Parathyroid adenoma (tissue), 2 donors: Measurements from ENCODE around the gene ALG10B.
"Not testable (repeated sequence)": the region's sequence is repeated elsewhere in the genome, so short reads cannot be mapped to it uniquely, and the experiment has no call there.

Experiments used
- H2AFZ ChIP-seq: fragments of 300-600 bp; sonication (generic); one replicate; pipeline ENCODE4 v1.7.0; 2017; ENCODE audit warnings: antibody characterized with exemption, mild to moderate bottlenecking
- H3K27ac ChIP-seq: fragments of 300-600 bp; sonication (generic); one replicate; pipeline ENCODE4 v1.7.0; 2017
- H3K27me3 ChIP-seq: fragments of 300-600 bp; sonication (generic); one replicate; pipeline ENCODE4 v1.7.0; 2017; ENCODE audit warnings: low read length; ENCODE audit not compliant: control insufficient read depth, insufficient read depth
- H3K36me3 ChIP-seq: fragments of 300-600 bp; sonication (generic); one replicate; pipeline ENCODE4 v1.7.0; 2017; ENCODE audit warnings: low read length; ENCODE audit not compliant: control insufficient read depth, insufficient read depth
- H3K4me1 ChIP-seq: fragments of 300-600 bp; sonication (generic); one replicate; pipeline ENCODE4 v1.7.0; 2017; ENCODE audit warnings: control low read depth
- H3K4me2 ChIP-seq: fragments of 300-600 bp; sonication (generic); one replicate; pipeline ENCODE4 v1.7.0; 2017; ENCODE audit warnings: low read length
- H3K4me3 ChIP-seq: fragments of 300-600 bp; sonication (generic); one replicate; pipeline ENCODE4 v1.7.0; 2017; ENCODE audit warnings: low read depth, low read length
- H3K79me2 ChIP-seq: fragments of 300-600 bp; sonication (generic); one replicate; pipeline ENCODE4 v1.7.0; 2017; ENCODE audit warnings: control low read depth
- H3K9ac ChIP-seq: fragments of 300-600 bp; sonication (generic); one replicate; pipeline ENCODE4 v1.7.0; 2017; ENCODE audit warnings: mild to moderate bottlenecking
- H3K9me3 ChIP-seq: fragments of 300-600 bp; sonication (generic); one replicate; pipeline ENCODE4 v1.7.0; 2017; ENCODE audit warnings: low read length; ENCODE audit not compliant: control insufficient read depth
- TF ChIP-seq, protein P1 (sequence below): fragments of 300-600 bp; sonication (generic); IDR thresholded peaks from one replicate; pipeline ENCODE4 v1.7.0; 2017; ENCODE audit warnings: antibody characterized with exemption, mild to moderate bottlenecking
- donor health status: primary hyperparathyroidism.

The ALG10B gene

DNA sequence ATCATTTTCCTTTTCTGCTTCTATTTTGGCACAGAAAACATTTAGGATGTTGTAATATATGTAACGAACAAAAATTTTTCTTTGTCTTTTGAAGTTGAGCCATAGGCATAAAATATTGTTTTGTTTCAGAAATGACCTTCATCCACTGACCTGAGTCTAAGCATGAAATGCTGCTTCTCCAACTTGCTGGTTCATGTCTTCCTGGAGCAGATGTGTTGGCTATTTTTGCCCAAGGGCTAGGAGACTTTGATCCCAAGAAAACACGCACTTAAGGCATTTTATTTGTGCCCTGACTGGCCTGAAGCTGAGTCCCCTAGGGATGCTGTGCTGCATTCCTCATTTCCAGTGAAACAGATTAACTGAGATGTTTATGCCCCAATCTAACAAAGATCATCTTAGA is 27.2 kb upstream of the ALG10B start:
- no peak overlapping the region for H3K27ac ChIP-seq
- H3K4me1 ChIP-seq, result no peaks in the 10 kb centered on the region
- H3K36me3 ChIP-seq, result no peaks in the 10 kb centered on the region
- H3K9ac ChIP-seq, result no peak overlapping the region
- no peak overlapping the region for H3K4me3 ChIP-seq
- TF ChIP-seq, protein P1, sequence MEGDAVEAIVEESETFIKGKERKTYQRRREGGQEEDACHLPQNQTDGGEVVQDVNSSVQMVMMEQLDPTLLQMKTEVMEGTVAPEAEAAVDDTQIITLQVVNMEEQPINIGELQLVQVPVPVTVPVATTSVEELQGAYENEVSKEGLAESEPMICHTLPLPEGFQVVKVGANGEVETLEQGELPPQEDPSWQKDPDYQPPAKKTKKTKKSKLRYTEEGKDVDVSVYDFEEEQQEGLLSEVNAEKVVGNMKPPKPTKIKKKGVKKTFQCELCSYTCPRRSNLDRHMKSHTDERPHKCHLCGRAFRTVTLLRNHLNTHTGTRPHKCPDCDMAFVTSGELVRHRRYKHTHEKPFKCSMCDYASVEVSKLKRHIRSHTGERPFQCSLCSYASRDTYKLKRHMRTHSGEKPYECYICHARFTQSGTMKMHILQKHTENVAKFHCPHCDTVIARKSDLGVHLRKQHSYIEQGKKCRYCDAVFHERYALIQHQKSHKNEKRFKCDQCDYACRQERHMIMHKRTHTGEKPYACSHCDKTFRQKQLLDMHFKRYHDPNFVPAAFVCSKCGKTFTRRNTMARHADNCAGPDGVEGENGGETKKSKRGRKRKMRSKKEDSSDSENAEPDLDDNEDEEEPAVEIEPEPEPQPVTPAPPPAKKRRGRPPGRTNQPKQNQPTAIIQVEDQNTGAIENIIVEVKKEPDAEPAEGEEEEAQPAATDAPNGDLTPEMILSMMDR, result no peak
- no peak overlapping the region for H3K4me2 ChIP-seq
- H3K27me3 ChIP-seq, result no peaks in the 10 kb centered on the region
- H3K79me2 ChIP-seq, result no peaks in the 10 kb centered on the region
- H2AFZ ChIP-seq, result no peak overlapping the region
- H3K9me3 ChIP-seq, result no peaks in the 10 kb centered on the region

DNA sequence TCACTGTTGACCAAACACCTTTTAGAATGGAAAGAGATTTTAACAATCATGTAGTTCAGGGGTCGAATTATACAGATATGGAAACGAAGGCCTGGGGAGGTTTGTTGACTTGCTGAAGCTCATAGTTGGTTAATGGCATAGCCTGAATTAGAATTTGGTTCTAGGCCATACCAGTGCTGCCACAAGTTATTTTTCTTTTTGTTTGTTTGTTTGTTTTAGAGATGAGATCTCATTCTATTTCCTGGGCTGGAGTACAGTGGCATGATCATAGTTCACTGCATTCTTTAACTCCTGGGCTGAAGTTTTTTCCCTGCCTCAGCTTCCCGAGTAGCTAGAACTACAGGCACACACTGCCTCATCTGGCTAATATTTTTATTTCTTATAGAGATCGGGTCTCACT is 25.4 kb upstream of the ALG10B start:
- Histone ChIP-seq H3K4me1 (no peaks in the 10 kb centered on the region), H3K4me2 (no peak overlapping the region), H3K4me3 (no peak overlapping the region), H3K27me3 (no peaks in the 10 kb centered on the region), H2AFZ (no peak overlapping the region), H3K27ac (no peak overlapping the region), H3K79me2 (no peaks in the 10 kb centered on the region), H3K9me3 (no peaks in the 10 kb centered on the region), H3K9ac (no peak overlapping the region), H3K36me3 (no peaks in the 10 kb centered on the region)
- TF ChIP-seq, protein P1, result no peak

DNA sequence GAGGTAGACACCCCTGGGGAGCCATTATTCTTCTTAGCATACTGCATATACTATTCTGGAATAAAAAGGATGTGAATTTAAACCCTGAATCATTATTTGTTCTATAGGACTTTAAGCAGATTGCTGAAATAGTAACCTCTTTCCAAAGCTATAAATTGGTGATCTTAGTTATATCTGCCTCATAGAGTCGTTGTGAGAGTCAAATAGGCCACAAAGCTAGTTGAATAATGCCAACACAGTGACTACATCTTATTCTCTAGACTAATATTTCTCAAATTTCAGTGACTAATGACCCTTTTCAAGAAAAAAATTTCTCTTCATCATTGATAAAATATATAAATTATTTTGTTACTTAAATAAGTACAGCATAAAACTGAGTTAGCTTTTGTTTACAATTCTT is 13.6 kb upstream of the ALG10B start:
- H3K36me3 ChIP-seq, H3K4me2 ChIP-seq, H3K9me3 ChIP-seq, H3K4me3 ChIP-seq, H3K27ac ChIP-seq, H3K4me1 ChIP-seq, H3K9ac ChIP-seq, H3K27me3 ChIP-seq, H2AFZ ChIP-seq, H3K79me2 ChIP-seq: not testable (repeated sequence)

DNA sequence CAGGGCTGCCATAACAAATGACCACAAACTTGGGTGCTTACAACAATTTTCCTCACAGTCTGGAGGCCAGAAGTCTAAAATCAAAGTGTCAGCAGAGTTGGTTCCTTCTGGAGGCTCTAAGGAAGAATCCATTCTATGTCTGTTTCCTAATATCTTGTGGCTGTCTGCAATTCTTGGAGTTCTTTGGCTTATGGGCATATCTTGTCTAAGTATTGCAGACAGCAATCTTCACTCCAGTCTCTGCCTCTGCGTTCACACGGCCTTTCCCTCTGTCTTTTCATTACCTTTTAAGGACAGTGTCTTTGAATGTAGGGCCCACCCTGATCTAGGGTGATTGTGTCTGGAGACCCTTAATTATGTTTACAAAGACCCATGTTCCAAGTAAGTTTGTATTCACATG is 5.4 kb downstream of the ALG10B start:
- H3K9ac ChIP-seq, H3K4me2 ChIP-seq, H3K36me3 ChIP-seq, H3K27ac ChIP-seq, H3K9me3 ChIP-seq, H3K4me1 ChIP-seq, H2AFZ ChIP-seq, H3K27me3 ChIP-seq, H3K79me2 ChIP-seq, H3K4me3 ChIP-seq: not testable (repeated sequence)

DNA sequence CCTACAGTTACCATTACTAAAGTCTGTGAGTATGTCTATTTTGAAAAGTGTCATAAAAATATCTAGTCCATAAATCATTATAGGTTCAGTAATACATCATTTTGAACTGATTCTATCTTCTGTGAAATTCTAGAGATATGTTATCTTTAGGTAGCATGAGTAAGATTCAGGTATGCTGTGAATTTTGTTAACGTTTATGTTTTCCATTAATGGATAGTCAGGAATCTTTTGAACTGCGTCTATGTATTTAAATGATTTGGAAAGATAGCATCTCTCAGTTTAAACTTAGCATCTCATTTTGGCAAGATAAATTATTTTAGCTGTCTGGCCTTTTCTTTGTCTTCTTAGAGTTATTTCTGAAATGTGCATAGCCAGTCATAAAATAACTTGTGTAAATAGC is 8.3 kb downstream of the ALG10B start:
- Histone ChIP-seq H3K9ac (no peak overlapping the region), H2AFZ (no peak overlapping the region), H3K36me3 (no peaks in the 10 kb centered on the region), H3K27ac (no peak overlapping the region), H3K4me3 (no peak overlapping the region), H3K27me3 (no peaks in the 10 kb centered on the region), H3K4me2 (no peak overlapping the region), H3K9me3 (no peaks in the 10 kb centered on the region), H3K4me1 (no peaks in the 10 kb centered on the region), H3K79me2 (no peaks in the 10 kb centered on the region)
- TF ChIP-seq, protein P1, result no peak

DNA sequence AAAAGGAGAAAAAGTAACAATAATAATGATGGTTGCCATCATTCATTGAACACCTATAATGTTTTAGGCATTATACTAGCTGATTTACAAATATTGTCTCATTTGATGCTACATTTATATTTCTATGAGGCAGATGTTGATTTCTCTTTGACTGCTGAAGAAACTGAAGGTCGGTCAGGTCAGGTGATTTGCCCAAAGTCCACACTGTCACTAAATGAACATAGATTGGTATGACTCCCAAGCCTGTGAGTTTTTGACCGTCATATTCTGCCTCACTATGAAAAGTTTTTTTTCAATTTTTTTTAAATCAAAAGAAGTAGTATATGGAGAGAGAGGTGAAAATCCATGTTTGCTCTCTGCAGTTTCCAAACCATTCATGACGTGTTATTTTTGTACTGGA is 10.8 kb downstream of the ALG10B start:
- H2AFZ ChIP-seq, result no peak overlapping the region
- H3K4me2 ChIP-seq, result no peak overlapping the region
- H3K4me3 ChIP-seq, result no peak overlapping the region
- H3K36me3 ChIP-seq, result no peaks in the 10 kb centered on the region
- H3K27me3 ChIP-seq, result no peaks in the 10 kb centered on the region
- no peaks in the 10 kb centered on the region for H3K9me3 ChIP-seq
- TF ChIP-seq, protein P1, result no peak
- no peaks in the 10 kb centered on the region for H3K79me2 ChIP-seq
- no peak overlapping the region for H3K27ac ChIP-seq
- no peak overlapping the region for H3K9ac ChIP-seq
- H3K4me1 ChIP-seq, result no peaks in the 10 kb centered on the region
